K562 (cell line): ENCODE measurements around the gene ADIPOR2. TPM values are rescaled to one million over a fixed set of nuclear protein-coding genes. Genes with fewer than 3 reads are reported as not detected.

Experiments
- ATAC-seq: fragments of 200-7000 bp; cut with Tn5 transposase; 3 replicates; pipeline ENCODE4 v1.9.1; 2020; ENCODE audit warnings: moderate library complexity
- BruUV-seq: library from RNA; stranded (reverse); fragments of 400-500 nt; replicated peaks from 2 replicates; lab custom pipeline; 2021; lab: Mats Ljungman, UMichigan
- CTCF ChIA-PET: fragments of 300-600 bp; formaldehyde crosslinking; extraction: SDS; loops from one replicate; lab custom pipeline; 2021; ENCODE audit warnings: low intra/inter-chr PET ratio; lab: Yijun Ruan, JAX
- POLR2A ChIA-PET: fragments of 300-600, 350-650 bp; sonication (Branson Sonifier 250); formaldehyde crosslinking; extraction: SDS; loops from one replicate; lab custom pipeline; 2021; ENCODE audit warnings: antibody characterized with exemption, inconsistent platforms; lab: Yijun Ruan, JAX
- DNase-seq, 4 experiments: peaks; one replicate each; pipeline versions ENCODE4 v3.0.0 to v3.0.0-alpha.2; 2011 to 2018; ENCODE audit warnings: low spot score in 3 of 4, mixed read lengths in 3 of 4; ENCODE audit errors: extremely low read depth in 1 of 4
- FAIRE-seq: peaks from 2 replicates; lab custom pipeline; 2011; peaks lifted over from hg19 to GRCh38; lab: Jason Lieb, UNC
- H2AFZ ChIP-seq: 2 replicates; pipeline ENCODE4 v1.6.0; 2011; ENCODE audit warnings: low read depth, low read length, control low read depth, inconsistent platforms
- H3K27ac ChIP-seq: fragments of 200-600 bp; 3 replicates; pipeline ENCODE4 v1.8.0; 2011; ENCODE audit warnings: low read depth, mild to moderate bottlenecking, control low read depth, inconsistent platforms, low read length, moderate library complexity, mixed read lengths; ENCODE audit errors: extremely low read depth
- H3K27me3 ChIP-seq, 2 experiments: fragments of 300-600 bp in 1 of 2; 2 replicates in 1 of 2; 3 replicates in 1 of 2; pipeline versions ENCODE4 v1.6.0 to v1.8.0; 2011; ENCODE audit warnings: inconsistent platforms in 2 of 2, low read length in 2 of 2, mild to moderate bottlenecking in 1 of 2, mixed read lengths in 1 of 2, moderate library complexity in 1 of 2; ENCODE audit not compliant: control insufficient read depth in 2 of 2, insufficient read depth in 2 of 2
- H3K36me3 ChIP-seq: fragments of 300-600 bp; 3 replicates; pipeline ENCODE4 v1.8.0; 2011; ENCODE audit warnings: mild to moderate bottlenecking, low read length, inconsistent platforms; ENCODE audit not compliant: control insufficient read depth, insufficient read depth
- H3K4me1 ChIP-seq, 2 experiments: fragments of 200-600 bp in 1 of 2; replicated peaks in 1 of 2; 2 replicates in 1 of 2; 3 replicates in 1 of 2; pipeline versions ENCODE4 v1.5.1 to v1.8.0; 2011; ENCODE audit warnings: inconsistent platforms in 2 of 2, low read length in 2 of 2, mild to moderate bottlenecking in 1 of 2, mixed read lengths in 1 of 2, moderate library complexity in 1 of 2; ENCODE audit not compliant: control insufficient read depth in 2 of 2, insufficient read depth in 2 of 2
- H3K4me2 ChIP-seq: 2 replicates; pipeline ENCODE4 v1.6.1; 2011; ENCODE audit warnings: low read length, control low read depth, inconsistent platforms, mixed read lengths; ENCODE audit not compliant: insufficient read depth
- H3K4me3 ChIP-seq: fragments of 200-600 bp; sonication (generic), shearing (Covaris generic); 2 replicates; pipeline ENCODE4 v1.5.1; 2016; ENCODE audit warnings: control low read depth, inconsistent platforms
- H3K79me2 ChIP-seq: fragments of 200-600 bp; 3 replicates; pipeline ENCODE4 v1.8.0; 2011; ENCODE audit warnings: low read length, inconsistent platforms; ENCODE audit not compliant: control insufficient read depth, insufficient read depth
- H3K9ac ChIP-seq, 2 experiments: 2 replicates each; pipeline versions ENCODE4 v1.6.0 to v1.6.1; 2011; ENCODE audit warnings: low read depth in 2 of 2, low read length in 2 of 2, control low read depth in 1 of 2, inconsistent platforms in 1 of 2, mild to moderate bottlenecking in 1 of 2, mixed read lengths in 1 of 2; ENCODE audit not compliant: insufficient read depth in 1 of 2
- H3K9me1 ChIP-seq: one replicate; pipeline ENCODE4 v1.6.0; 2011; ENCODE audit warnings: inconsistent platforms, mild to moderate bottlenecking, low read length, moderate library complexity; ENCODE audit not compliant: control insufficient read depth, insufficient read depth
- H3K9me3 ChIP-seq: replicated peaks from 2 replicates; pipeline ENCODE4 v1.5.1; 2011; ENCODE audit warnings: low read depth, low read length, inconsistent platforms; ENCODE audit not compliant: control insufficient read depth, insufficient read depth
- H4K20me1 ChIP-seq: replicated peaks from 2 replicates; pipeline ENCODE4 v1.6.1; 2011; ENCODE audit warnings: low read length, inconsistent platforms, mixed read lengths; ENCODE audit not compliant: control insufficient read depth, insufficient read depth
- CBFA2T2 ChIP-seq: fragments of 450-650 bp; conservative IDR thresholded peaks from 2 replicates; pipeline ENCODE4 v1.6.1; 2017; ENCODE audit warnings: mild to moderate bottlenecking
- CHD4 ChIP-seq: fragments of 200-600 bp; sonication (generic); IDR thresholded peaks from 3 replicates; pipeline ENCODE4 v1.6.1; 2012; ENCODE audit warnings: low read depth, mild to moderate bottlenecking, mixed read lengths, low read length, inconsistent platforms; ENCODE audit not compliant: insufficient read depth, insufficient replicate concordance, poor library complexity, severe bottlenecking
- RAD51 ChIP-seq: fragments of 450-650 bp; IDR thresholded peaks from 2 replicates; pipeline ENCODE4 v1.7.1; 2016; ENCODE audit warnings: low read depth, mild to moderate bottlenecking, borderline replicate concordance
- RFX1 ChIP-seq: fragments of 450-650 bp; IDR thresholded peaks from 2 replicates; pipeline ENCODE4 v1.6.1; 2016; ENCODE audit warnings: mild to moderate bottlenecking, moderate library complexity
- STAT5B ChIP-seq: fragments of 250-450 bp; sonication (Bioruptor Pico); IDR thresholded peaks from 2 replicates; pipeline ENCODE4 v1.8.0; 2021; ENCODE audit warnings: mild to moderate bottlenecking, inconsistent platforms
- TOE1 ChIP-seq, 2 experiments: fragments of 450-650 bp in 1 of 2; sonication (generic) in 1 of 2; formaldehyde crosslinking in 1 of 2; IDR thresholded peaks; 2 replicates each; pipeline versions ENCODE4 v1.7.1 to v1.8.0; 2016 to 2022; ENCODE audit warnings: borderline replicate concordance in 2 of 2, mild to moderate bottlenecking in 2 of 2, antibody characterized with exemption in 1 of 2, inconsistent platforms in 1 of 2, low read depth in 1 of 2, missing genetic modification reagents in 1 of 2, moderate library complexity in 1 of 2
- USF1 ChIP-seq: sonication (generic); formaldehyde crosslinking; IDR thresholded peaks from 2 replicates; pipeline ENCODE4 v1.9.0; 2022; ENCODE audit warnings: mild to moderate bottlenecking, missing genetic modification reagents
- ZNF212 ChIP-seq: fragments of 450-650 bp; formaldehyde crosslinking; IDR thresholded peaks from 2 replicates; pipeline ENCODE4 v1.4.0; 2020; ENCODE audit warnings: mild to moderate bottlenecking
- ZNF3 ChIP-seq: fragments of 250-450 bp; sonication (Bioruptor Pico); IDR thresholded peaks from 2 replicates; pipeline ENCODE4 v1.5.0; 2021; ENCODE audit warnings: mild to moderate bottlenecking, moderate library complexity
- ZNF518B ChIP-seq: fragments of 250-450 bp; sonication (Bioruptor Pico); IDR thresholded peaks from 2 replicates; pipeline ENCODE4 v1.5.0; 2021; ENCODE audit warnings: mild to moderate bottlenecking, moderate library complexity
- WGBS: fragments of 100-300 bp; shearing (Covaris generic); methylation state at CpG from one replicate; pipeline ENCODE4 v1.1.6; 2016; ENCODE audit warnings: low coverage, mixed read lengths; ENCODE audit not compliant: insufficient coverage; ENCODE audit errors: missing lambda C conversion rate; 5-methylcytosine and 5-hydroxymethylcytosine counted together
- in situ Hi-C: fragments of 300-500 bp; cut with MboI; formaldehyde crosslinking; loops from 4 replicates; pipeline ENCODE4 v1.15.0; 2018; ENCODE audit warnings: inconsistent platforms, mixed read lengths
- intact Hi-C: fragments of 100-400 bp; cut with micrococcal nuclease; formaldehyde crosslinking; loops from 2 replicates; pipeline ENCODE4 v1.14.2; 2022
- polyA plus RNA-seq, 8 experiments: library from polyadenylated mRNA; depleted of rRNA in 4 of 8; stranded (reverse) in 5 of 8; unstranded in 3 of 8; fragments of >200 nt; fragmentation: Nextera tagmentation in 2 of 8; fragmentation: Illumina TruSeq in 1 of 8; extraction: Ambion mirVana in 2 of 8; extraction: Trizol in 1 of 8; gene quantifications; 2 replicates each; pipeline versions ENCODE4 v1.2.1 to v1.2.3, GENCODE V29; 2011 to 2014; ENCODE audit warnings: inconsistent platforms in 1 of 8, missing spikeins in 1 of 8
- total RNA-seq, 7 experiments: library from RNA; depleted of rRNA in 6 of 7; stranded (reverse); fragments of >200 nt in 6 of 7; fragmentation: Illumina TruSeq in 2 of 7; extraction: Trizol in 2 of 7; gene quantifications; 2 replicates each; pipeline versions ENCODE4 v1.2.1 to v1.2.3, GENCODE V29; 2011 to 2021; ENCODE audit warnings: low replicate concordance in 1 of 7
- TF ChIP-seq, protein P1 (sequence below): fragments of 250-450 bp; sonication (Bioruptor Pico); IDR thresholded peaks from 2 replicates; pipeline ENCODE4 v1.8.0; 2022; ENCODE audit warnings: inconsistent platforms
- TF ChIP-seq, protein P2 (sequence below): sonication (generic); formaldehyde crosslinking; IDR thresholded peaks from 2 replicates; pipeline ENCODE4 v1.8.1; 2022; ENCODE audit warnings: missing genetic modification reagents
- TF ChIP-seq, protein P3 (sequence below): sonication (generic); formaldehyde crosslinking; IDR thresholded peaks from 2 replicates; pipeline ENCODE4 v1.5.0; 2020; ENCODE audit warnings: missing genetic modification reagents

ADIPOR2 gene
- total and polyA plus RNA-seq, 9 of the 15 experiments (the other 6 are each of a cell fraction or from before 2014, with no cell fraction given), result 10.9 to 63.5 (median 46.0) TPM

DNA sequence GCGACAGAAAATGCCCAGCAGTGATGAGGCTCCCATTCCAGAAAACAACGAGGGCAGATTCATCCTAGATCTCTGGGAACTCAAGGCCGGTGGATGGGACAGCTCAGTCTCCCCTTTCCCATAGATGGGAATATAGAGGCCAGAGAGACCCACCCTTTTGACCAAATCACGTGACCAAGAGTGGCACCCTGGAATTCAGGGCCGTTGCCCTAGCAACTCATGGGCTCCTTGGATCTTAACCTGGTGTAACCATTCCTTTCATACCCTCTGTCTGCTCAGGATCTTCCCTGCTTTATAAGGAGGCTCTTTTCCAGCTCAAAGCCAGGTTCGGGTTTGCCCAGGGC is 121.0 kb downstream of the ADIPOR2 start:
- in situ Hi-C loops (no loop called here), intact Hi-C loops (loop anchor here (10.0 kb wide), 1 partner anchor 103 kb away; the partner anchor contains the start of gene CACNA2D4)
- H4K20me1 ChIP-seq, result no peaks in the 10 kb centered on the region; the same call in 1 of the 2 replicates
- ChIA-PET POLR2A (interaction anchor here (0.6 kb wide), 1 partner anchor 110 kb away, joined by 3 read pairs; no protein-coding TSS in a partner anchor), CTCF (no interaction called here)
- no peaks in the 10 kb centered on the region for H3K79me2 ChIP-seq
- DNase-seq (no peak), ATAC-seq (no peak), FAIRE-seq (no peak)
- H3K9me1 ChIP-seq, result no peaks in the 10 kb centered on the region
- BruUV-seq, result no TSS peak
- peaks cover 11 to 35% of the 10 kb centered on the region in 2 experiments; a peak in 4 of 5 replicates for H3K27me3 ChIP-seq
- peaks cover 27 to 30% of the 10 kb centered on the region in 2 experiments for H3K4me1 ChIP-seq
- 59% methylated on average over 4 of the region's 6 CpGs for WGBS
- no peak overlapping the region for H3K4me2 ChIP-seq
- H2AFZ ChIP-seq, result no peak overlapping the region
- no peaks in the 10 kb centered on the region for H3K36me3 ChIP-seq
- no peak overlapping the region for H3K9ac ChIP-seq
- no peak overlapping the region for H3K4me3 ChIP-seq
- H3K27ac ChIP-seq, result no peak overlapping the region
- H3K9me3 ChIP-seq, result no peaks in the 10 kb centered on the region
- TF ChIP-seq ZNF3 (CRISPR knock-in tag) (no peak), CBFA2T2 (0 out of 2 replicates have a peak, but pooled peaks have one; percentile 16), TOE1 (IDR thresholded peaks at IDR 0.05; ENCODE audit: borderline replicate concordance) (0 out of 2 replicates have a peak, but pooled peaks have one; percentile 23), TOE1 (CRISPR knock-in tag; IDR thresholded peaks at IDR 0.05; ENCODE audit: borderline replicate concordance, low read depth) (no peak), USF1 (peak; percentile 37; the same call in 1 of the 2 replicates), RFX1 (peak; percentile 35; the same call in 1 of the 2 replicates), ZNF518B (no peak), RAD51 (peak; percentile 72; the same call in 1 of the 2 replicates), ZNF212 (CRISPR knock-in tag) (no peak), STAT5B (CRISPR knock-in tag) (no peak), CHD4 (no peak)
- TF ChIP-seq, protein P1, sequence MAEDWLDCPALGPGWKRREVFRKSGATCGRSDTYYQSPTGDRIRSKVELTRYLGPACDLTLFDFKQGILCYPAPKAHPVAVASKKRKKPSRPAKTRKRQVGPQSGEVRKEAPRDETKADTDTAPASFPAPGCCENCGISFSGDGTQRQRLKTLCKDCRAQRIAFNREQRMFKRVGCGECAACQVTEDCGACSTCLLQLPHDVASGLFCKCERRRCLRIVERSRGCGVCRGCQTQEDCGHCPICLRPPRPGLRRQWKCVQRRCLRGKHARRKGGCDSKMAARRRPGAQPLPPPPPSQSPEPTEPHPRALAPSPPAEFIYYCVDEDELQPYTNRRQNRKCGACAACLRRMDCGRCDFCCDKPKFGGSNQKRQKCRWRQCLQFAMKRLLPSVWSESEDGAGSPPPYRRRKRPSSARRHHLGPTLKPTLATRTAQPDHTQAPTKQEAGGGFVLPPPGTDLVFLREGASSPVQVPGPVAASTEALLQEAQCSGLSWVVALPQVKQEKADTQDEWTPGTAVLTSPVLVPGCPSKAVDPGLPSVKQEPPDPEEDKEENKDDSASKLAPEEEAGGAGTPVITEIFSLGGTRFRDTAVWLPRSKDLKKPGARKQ (CRISPR knock-in tag), result no peak
- TF ChIP-seq, protein P2, sequence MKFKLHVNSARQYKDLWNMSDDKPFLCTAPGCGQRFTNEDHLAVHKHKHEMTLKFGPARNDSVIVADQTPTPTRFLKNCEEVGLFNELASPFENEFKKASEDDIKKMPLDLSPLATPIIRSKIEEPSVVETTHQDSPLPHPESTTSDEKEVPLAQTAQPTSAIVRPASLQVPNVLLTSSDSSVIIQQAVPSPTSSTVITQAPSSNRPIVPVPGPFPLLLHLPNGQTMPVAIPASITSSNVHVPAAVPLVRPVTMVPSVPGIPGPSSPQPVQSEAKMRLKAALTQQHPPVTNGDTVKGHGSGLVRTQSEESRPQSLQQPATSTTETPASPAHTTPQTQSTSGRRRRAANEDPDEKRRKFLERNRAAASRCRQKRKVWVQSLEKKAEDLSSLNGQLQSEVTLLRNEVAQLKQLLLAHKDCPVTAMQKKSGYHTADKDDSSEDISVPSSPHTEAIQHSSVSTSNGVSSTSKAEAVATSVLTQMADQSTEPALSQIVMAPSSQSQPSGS (CRISPR knock-in tag), result no peak
- TF ChIP-seq, protein P3, sequence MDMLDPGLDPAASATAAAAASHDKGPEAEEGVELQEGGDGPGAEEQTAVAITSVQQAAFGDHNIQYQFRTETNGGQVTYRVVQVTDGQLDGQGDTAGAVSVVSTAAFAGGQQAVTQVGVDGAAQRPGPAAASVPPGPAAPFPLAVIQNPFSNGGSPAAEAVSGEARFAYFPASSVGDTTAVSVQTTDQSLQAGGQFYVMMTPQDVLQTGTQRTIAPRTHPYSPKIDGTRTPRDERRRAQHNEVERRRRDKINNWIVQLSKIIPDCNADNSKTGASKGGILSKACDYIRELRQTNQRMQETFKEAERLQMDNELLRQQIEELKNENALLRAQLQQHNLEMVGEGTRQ (CRISPR knock-in tag), result peak; percentile 52
